Coronary artery (tissue), 2 donors: Measurements from ENCODE around the gene MLXIP.
A peak's percentile ranks its signal among the peaks of the same experiment; 100 is the strongest.

Experiments used
- DNase-seq: peaks from one replicate; pipeline ENCODE4 v3.0.0-alpha.2; 2017; ENCODE audit warnings: low spot score
- H3K27ac ChIP-seq, 2 donors: fragments of 200-600 bp; sonication (generic); one replicate each; pipeline ENCODE4 v1.5.1; 2016 to 2019
- H3K4me3 ChIP-seq: fragments of 200-600 bp; sonication (generic); 2 replicates; pipeline ENCODE4 v1.5.1; 2016; ENCODE audit warnings: mild to moderate bottlenecking, moderate library complexity
- TF ChIP-seq, protein P1 (sequence below): fragments of 200-600 bp; sonication (generic); IDR thresholded peaks from one replicate; pipeline ENCODE4 v1.5.1; 2019; ENCODE audit warnings: antibody characterized with exemption

MLXIP gene

GRCh38 chr12:122086641-122087285 lies 8.2 kb downstream of the MLXIP start:
- DNase-seq: no peak
- Histone ChIP-seq H3K4me3 (no peak overlapping the region), H3K27ac (peak overlapping the region in 1 of 2 donors; percentile 80)
- TF ChIP-seq, protein P1, sequence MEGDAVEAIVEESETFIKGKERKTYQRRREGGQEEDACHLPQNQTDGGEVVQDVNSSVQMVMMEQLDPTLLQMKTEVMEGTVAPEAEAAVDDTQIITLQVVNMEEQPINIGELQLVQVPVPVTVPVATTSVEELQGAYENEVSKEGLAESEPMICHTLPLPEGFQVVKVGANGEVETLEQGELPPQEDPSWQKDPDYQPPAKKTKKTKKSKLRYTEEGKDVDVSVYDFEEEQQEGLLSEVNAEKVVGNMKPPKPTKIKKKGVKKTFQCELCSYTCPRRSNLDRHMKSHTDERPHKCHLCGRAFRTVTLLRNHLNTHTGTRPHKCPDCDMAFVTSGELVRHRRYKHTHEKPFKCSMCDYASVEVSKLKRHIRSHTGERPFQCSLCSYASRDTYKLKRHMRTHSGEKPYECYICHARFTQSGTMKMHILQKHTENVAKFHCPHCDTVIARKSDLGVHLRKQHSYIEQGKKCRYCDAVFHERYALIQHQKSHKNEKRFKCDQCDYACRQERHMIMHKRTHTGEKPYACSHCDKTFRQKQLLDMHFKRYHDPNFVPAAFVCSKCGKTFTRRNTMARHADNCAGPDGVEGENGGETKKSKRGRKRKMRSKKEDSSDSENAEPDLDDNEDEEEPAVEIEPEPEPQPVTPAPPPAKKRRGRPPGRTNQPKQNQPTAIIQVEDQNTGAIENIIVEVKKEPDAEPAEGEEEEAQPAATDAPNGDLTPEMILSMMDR: no peak

- DNase-seq: no peak
- Histone ChIP-seq H3K27ac (peak overlapping the region; percentile 68 to 80), H3K4me3 (peak overlapping the region; percentile 13)
- TF ChIP-seq, protein P1: no peak
Observed at GRCh38 chr12:122087431-122088178, 9.0 kb downstream of the MLXIP start.

DNA sequence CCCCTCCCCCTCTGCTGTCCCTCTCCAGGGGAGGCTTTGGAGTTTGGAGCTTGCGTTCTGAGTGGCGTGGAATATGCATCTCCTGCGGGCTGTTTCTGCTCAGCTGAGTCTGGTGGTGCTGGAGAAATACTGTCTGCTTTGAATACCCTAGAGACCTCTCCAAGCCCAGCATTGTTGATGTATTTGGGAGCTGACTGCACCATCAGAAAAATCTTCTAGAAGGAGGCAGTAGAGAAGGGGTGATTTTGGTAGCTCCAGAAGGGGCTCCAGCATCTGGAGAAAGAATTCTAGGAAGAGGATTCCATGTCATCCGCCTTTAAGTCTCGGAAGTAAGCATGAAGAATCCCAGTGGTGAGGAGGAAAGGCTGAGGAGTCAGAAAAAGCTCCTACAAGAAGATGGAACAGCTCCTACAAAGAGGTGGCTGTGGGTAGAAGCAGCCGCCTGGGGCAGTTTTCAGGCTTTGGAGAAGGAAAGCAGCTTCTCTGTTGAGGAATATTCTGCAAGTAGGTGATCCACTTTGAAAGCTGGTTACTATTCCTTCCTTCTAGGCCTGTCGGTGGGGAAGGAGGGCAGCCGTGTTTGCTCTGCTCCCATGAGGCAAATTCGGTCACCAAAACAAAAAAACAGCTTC lies 9.7 kb downstream of the MLXIP start:
- Histone ChIP-seq H3K27ac (peak overlapping the region; percentile 68 to 80), H3K4me3 (peak overlapping the region; percentile 13)
- no peak for DNase-seq
- TF ChIP-seq, protein P1: no peak

DNA sequence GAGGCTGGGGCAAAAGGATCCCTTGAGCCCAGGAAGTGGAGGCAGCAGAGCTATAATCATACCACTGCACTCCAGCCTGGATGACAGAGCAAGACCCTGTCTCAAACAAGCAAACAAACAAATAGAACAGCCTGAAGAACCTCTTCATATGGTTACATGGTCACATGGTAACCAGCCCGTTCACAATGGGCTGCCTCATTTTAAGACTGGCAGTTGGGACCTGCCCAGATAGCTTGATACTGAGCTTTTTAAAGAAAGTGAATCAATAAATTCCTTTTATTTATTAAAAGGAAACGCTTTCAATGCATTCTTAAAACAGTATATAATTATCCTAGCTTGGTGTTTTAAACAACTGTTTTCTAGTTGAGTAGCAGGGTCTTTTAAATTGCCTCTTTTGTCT lies 10.5 kb downstream of the MLXIP start:
- Histone ChIP-seq H3K27ac (peak overlapping the region in 1 of 2 donors; percentile 80), H3K4me3 (no peak overlapping the region)
- TF ChIP-seq, protein P1: no peak
- DNase-seq: no peak

DNA sequence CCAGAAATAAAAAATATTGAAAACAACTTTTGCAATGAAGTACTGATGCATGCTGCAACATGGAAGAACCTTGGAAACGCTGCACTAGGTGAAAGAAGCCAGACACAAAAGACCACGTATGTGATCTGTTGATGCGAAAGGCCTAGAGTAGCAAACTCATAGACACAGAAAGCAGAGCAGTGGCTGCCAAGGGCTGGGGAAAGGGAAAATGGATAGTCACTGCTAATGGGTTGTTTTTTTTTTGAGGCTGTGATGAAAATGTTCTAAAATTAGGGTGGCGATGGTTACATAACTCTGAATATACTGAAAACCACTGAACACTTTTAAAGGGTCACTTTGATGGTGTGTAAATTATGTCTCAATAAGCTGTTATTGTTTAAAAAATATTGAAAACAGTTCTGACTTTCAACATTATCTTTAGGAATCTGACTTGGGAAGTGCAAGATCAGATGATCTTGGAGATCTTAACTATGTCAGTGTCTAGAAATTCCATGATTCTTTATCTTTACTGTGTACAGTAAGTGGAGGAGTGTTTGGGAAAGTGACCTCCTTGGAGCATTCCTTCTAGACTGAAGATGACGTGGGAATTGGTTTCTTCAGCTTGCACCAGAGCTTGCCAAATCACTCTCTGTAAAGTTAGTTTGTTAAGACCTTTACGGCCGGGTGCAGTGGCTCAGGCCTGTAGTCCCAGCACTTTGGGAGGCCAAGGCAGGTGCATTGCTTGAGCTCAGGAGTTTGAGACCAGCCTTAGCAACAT lies 12.4 kb downstream of the MLXIP start:
- H3K27ac ChIP-seq: peak overlapping the region; percentile 55 to 78
- TF ChIP-seq, protein P1: no peak
- H3K4me3 ChIP-seq: no peak overlapping the region
- no peak for DNase-seq

- no peak overlapping the region for H3K4me3 ChIP-seq
- no peak for DNase-seq
- H3K27ac ChIP-seq: peak overlapping the region in 1 of 2 donors; percentile 74
- TF ChIP-seq, protein P1: no peak
Observed at GRCh38 chr12:122093098-122093883, 14.7 kb downstream of the MLXIP start.
